HepG2 (cell line): ENCODE results near the gene UROD. TPM values are rescaled to one million over a fixed set of nuclear protein-coding genes. Genes with fewer than 3 reads are reported as not detected.

Experiments
- ARNT ChIP-seq: fragments of 450-650 bp; IDR thresholded peaks from 2 replicates; pipeline ENCODE4 v1.6.1; 2017
- FOSL2 ChIP-seq: sonication (generic); formaldehyde crosslinking; IDR thresholded peaks from 2 replicates; pipeline ENCODE4 v1.4.0; 2020; ENCODE audit warnings: missing genetic modification reagents
- GFI1 ChIP-seq: sonication (generic); formaldehyde crosslinking; IDR thresholded peaks from 2 replicates; pipeline ENCODE4 v1.5.0; 2020; ENCODE audit warnings: missing genetic modification reagents, mild to moderate bottlenecking, borderline replicate concordance
- GLI4 ChIP-seq: sonication (generic); formaldehyde crosslinking; IDR thresholded peaks from 2 replicates; pipeline ENCODE4 v1.5.1; 2020; ENCODE audit warnings: missing genetic modification reagents, mild to moderate bottlenecking, moderate library complexity, borderline replicate concordance
- MXD3 ChIP-seq: IDR thresholded peaks from 2 replicates; pipeline ENCODE4 v1.6.1; 2016; ENCODE audit warnings: mild to moderate bottlenecking, missing biosample characterization, missing genetic modification reagents
- NCOA5 ChIP-seq: sonication (generic); formaldehyde crosslinking; IDR thresholded peaks from 2 replicates; pipeline ENCODE4 v1.4.0; 2020; ENCODE audit warnings: missing genetic modification reagents
- PAX8 ChIP-seq: sonication (generic); formaldehyde crosslinking; IDR thresholded peaks from 2 replicates; pipeline ENCODE4 v1.8.0; 2022; ENCODE audit warnings: mild to moderate bottlenecking, missing genetic modification reagents, borderline replicate concordance
- RARA ChIP-seq: IDR thresholded peaks from 2 replicates; pipeline ENCODE4 v1.6.1; 2016; ENCODE audit warnings: missing genetic modification reagents, missing compliant biosample characterization
- RXRB ChIP-seq: IDR thresholded peaks from 2 replicates; pipeline ENCODE4 v1.6.1; 2016; ENCODE audit warnings: borderline replicate concordance, missing genetic modification reagents, missing compliant biosample characterization
- SALL1 ChIP-seq: sonication (generic); formaldehyde crosslinking; IDR thresholded peaks from 2 replicates; pipeline ENCODE4 v1.8.0; 2022; ENCODE audit warnings: mild to moderate bottlenecking, missing genetic modification reagents
- SALL2 ChIP-seq: sonication (generic); formaldehyde crosslinking; IDR thresholded peaks from 2 replicates; pipeline ENCODE4 v1.8.1; 2023; ENCODE audit warnings: mild to moderate bottlenecking, missing genetic modification reagents, inconsistent platforms
- SOX6 ChIP-seq, 2 experiments: fragments of 450-650 bp in 1 of 2; sonication (generic) in 1 of 2; formaldehyde crosslinking in 1 of 2; IDR thresholded peaks; 2 replicates each; pipeline versions ENCODE4 v1.4.0 to v1.6.1; 2017 to 2020; ENCODE audit warnings: antibody characterized with exemption in 1 of 2, mild to moderate bottlenecking in 1 of 2, missing genetic modification reagents in 1 of 2
- SP2 ChIP-seq: sonication (generic); formaldehyde crosslinking; IDR thresholded peaks from 2 replicates; pipeline ENCODE4 v1.5.1; 2020; ENCODE audit warnings: mild to moderate bottlenecking, missing genetic modification reagents
- SRSF1 ChIP-seq: fragments of 200-400 bp; formaldehyde crosslinking; optimal IDR thresholded peaks from 2 replicates; pipeline ENCODE3; 2017; ENCODE audit warnings: mild to moderate bottlenecking, low read depth, low read length, moderate library complexity
- TOE1 ChIP-seq: sonication (generic); formaldehyde crosslinking; IDR thresholded peaks from 2 replicates; pipeline ENCODE4 v1.4.0; 2020; ENCODE audit warnings: mild to moderate bottlenecking, missing genetic modification reagents
- TSC22D2 ChIP-seq: sonication (generic); formaldehyde crosslinking; IDR thresholded peaks from 2 replicates; pipeline ENCODE4 v1.5.1; 2020; ENCODE audit warnings: missing genetic modification reagents, mild to moderate bottlenecking, borderline replicate concordance
- ZNF563 ChIP-seq: sonication (generic); formaldehyde crosslinking; IDR thresholded peaks from 2 replicates; pipeline ENCODE4 v1.8.0; 2022; ENCODE audit warnings: mild to moderate bottlenecking, moderate library complexity, missing genetic modification reagents
- ZNF670 ChIP-seq: sonication (generic); formaldehyde crosslinking; IDR thresholded peaks from 2 replicates; pipeline ENCODE4 v1.8.0; 2022; ENCODE audit warnings: mild to moderate bottlenecking, missing genetic modification reagents, borderline replicate concordance
- ZSCAN12 ChIP-seq: sonication (generic); formaldehyde crosslinking; IDR thresholded peaks from 2 replicates; pipeline ENCODE4 v1.9.0; 2021; ENCODE audit warnings: mild to moderate bottlenecking, missing genetic modification reagents
- polyA plus RNA-seq, 8 experiments: library from polyadenylated mRNA; depleted of rRNA in 3 of 8; stranded (reverse) in 7 of 8; unstranded in 1 of 8; fragments of >200 nt; fragmentation: Illumina TruSeq in 4 of 8; extraction: Trizol in 4 of 8; gene quantifications; 2 replicates each; pipeline versions ENCODE4 v1.2.1 to v1.2.3, GENCODE V29; 2011 to 2016; ENCODE audit warnings: low read depth in 4 of 8, missing spikeins in 1 of 8, mixed read lengths in 1 of 8; ENCODE audit not compliant: insufficient read depth in 1 of 8
- total RNA-seq, 5 experiments: library from RNA; depleted of rRNA; stranded (reverse); fragments of >200 nt; fragmentation: Illumina TruSeq; extraction: Trizol; gene quantifications; 2 replicates each; pipeline ENCODE4 v1.2.3, GENCODE V29; 2016; ENCODE audit warnings: low read depth in 1 of 5
- TF ChIP-seq, protein P1 (sequence below): IDR thresholded peaks from 2 replicates; pipeline ENCODE4 v1.6.1; 2016
- TF ChIP-seq, protein P2 (sequence below): sonication (generic); formaldehyde crosslinking; IDR thresholded peaks from 2 replicates; pipeline ENCODE4 v1.8.0; 2022; ENCODE audit warnings: mild to moderate bottlenecking, missing genetic modification reagents; ENCODE audit not compliant: insufficient replicate concordance
- TF ChIP-seq, protein P3 (sequence below): IDR thresholded peaks from 2 replicates; pipeline ENCODE4 v1.6.1; 2016; ENCODE audit warnings: missing genetic modification reagents, missing compliant biosample characterization
- TF ChIP-seq, protein P4 (sequence below): sonication (generic); formaldehyde crosslinking; IDR thresholded peaks from 2 replicates; pipeline ENCODE4; 2020; ENCODE audit warnings: missing genetic modification reagents, mild to moderate bottlenecking, borderline replicate concordance

UROD gene
- total and polyA plus RNA-seq, 2 of the 13 experiments (the other 11 are each of a cell fraction or from before 2014, with no cell fraction given) = 162 to 171 TPM

GRCh38 chr1:44994309-44994898, 17.6 kb upstream of the UROD start (continued):
- TF ChIP-seq TSC22D2 (CRISPR knock-in tag) (no peak), PAX8 (CRISPR knock-in tag) (no peak), ZSCAN12 (CRISPR knock-in tag) (no peak), RXRB (no peak), SP2 (CRISPR knock-in tag) (no peak), ARNT (no peak), SOX6 (IDR thresholded peaks at IDR 0.05) (no peak), SOX6 (CRISPR knock-in tag; IDR thresholded peaks at IDR 0.05) (0 out of 2 replicates have a peak, but pooled peaks have one; percentile 11), SALL2 (CRISPR knock-in tag) (no peak), MXD3 (CRISPR knock-in tag) (no peak), GLI4 (CRISPR knock-in tag) (no peak), ZNF670 (CRISPR knock-in tag) (no peak), GFI1 (CRISPR knock-in tag) (peak; percentile 60; the same call in 1 of the 2 replicates), RARA (CRISPR knock-in tag) (0 out of 2 replicates have a peak, but pooled peaks have one; percentile 27), SALL1 (CRISPR knock-in tag) (peak; percentile 57), TOE1 (CRISPR knock-in tag) (no peak), ZNF563 (no peak), FOSL2 (no peak), SRSF1 (no peak), NCOA5 (CRISPR knock-in tag) (no peak)
- TF ChIP-seq, protein P1, sequence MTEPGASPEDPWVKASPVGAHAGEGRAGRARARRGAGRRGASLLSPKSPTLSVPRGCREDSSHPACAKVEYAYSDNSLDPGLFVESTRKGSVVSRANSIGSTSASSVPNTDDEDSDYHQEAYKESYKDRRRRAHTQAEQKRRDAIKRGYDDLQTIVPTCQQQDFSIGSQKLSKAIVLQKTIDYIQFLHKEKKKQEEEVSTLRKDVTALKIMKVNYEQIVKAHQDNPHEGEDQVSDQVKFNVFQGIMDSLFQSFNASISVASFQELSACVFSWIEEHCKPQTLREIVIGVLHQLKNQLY = no peak
- TF ChIP-seq, protein P2, sequence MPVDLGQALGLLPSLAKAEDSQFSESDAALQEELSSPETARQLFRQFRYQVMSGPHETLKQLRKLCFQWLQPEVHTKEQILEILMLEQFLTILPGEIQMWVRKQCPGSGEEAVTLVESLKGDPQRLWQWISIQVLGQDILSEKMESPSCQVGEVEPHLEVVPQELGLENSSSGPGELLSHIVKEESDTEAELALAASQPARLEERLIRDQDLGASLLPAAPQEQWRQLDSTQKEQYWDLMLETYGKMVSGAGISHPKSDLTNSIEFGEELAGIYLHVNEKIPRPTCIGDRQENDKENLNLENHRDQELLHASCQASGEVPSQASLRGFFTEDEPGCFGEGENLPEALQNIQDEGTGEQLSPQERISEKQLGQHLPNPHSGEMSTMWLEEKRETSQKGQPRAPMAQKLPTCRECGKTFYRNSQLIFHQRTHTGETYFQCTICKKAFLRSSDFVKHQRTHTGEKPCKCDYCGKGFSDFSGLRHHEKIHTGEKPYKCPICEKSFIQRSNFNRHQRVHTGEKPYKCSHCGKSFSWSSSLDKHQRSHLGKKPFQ (CRISPR knock-in tag) = no peak
- TF ChIP-seq, protein P3, sequence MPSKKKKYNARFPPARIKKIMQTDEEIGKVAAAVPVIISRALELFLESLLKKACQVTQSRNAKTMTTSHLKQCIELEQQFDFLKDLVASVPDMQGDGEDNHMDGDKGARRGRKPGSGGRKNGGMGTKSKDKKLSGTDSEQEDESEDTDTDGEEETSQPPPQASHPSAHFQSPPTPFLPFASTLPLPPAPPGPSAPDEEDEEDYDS (CRISPR knock-in tag) = no peak
- TF ChIP-seq, protein P4, sequence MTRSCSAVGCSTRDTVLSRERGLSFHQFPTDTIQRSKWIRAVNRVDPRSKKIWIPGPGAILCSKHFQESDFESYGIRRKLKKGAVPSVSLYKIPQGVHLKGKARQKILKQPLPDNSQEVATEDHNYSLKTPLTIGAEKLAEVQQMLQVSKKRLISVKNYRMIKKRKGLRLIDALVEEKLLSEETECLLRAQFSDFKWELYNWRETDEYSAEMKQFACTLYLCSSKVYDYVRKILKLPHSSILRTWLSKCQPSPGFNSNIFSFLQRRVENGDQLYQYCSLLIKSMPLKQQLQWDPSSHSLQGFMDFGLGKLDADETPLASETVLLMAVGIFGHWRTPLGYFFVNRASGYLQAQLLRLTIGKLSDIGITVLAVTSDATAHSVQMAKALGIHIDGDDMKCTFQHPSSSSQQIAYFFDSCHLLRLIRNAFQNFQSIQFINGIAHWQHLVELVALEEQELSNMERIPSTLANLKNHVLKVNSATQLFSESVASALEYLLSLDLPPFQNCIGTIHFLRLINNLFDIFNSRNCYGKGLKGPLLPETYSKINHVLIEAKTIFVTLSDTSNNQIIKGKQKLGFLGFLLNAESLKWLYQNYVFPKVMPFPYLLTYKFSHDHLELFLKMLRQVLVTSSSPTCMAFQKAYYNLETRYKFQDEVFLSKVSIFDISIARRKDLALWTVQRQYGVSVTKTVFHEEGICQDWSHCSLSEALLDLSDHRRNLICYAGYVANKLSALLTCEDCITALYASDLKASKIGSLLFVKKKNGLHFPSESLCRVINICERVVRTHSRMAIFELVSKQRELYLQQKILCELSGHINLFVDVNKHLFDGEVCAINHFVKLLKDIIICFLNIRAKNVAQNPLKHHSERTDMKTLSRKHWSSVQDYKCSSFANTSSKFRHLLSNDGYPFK (CRISPR knock-in tag) = no peak
